GM12874 (cell line): ENCODE results near the gene MAPKAP1.

Experiments
- TF ChIP-seq, protein P1 (sequence below): IDR thresholded peaks from 2 replicates; pipeline ENCODE4 v1.5.1; 2011; ENCODE audit warnings: low read depth, mild to moderate bottlenecking, control low read depth, low read length, moderate library complexity; ENCODE audit not compliant: insufficient read depth

MAPKAP1 gene

GRCh38 chr9:125749287-125749935 is 42.4 kb upstream of the MAPKAP1 start:
- TF ChIP-seq, protein P1, sequence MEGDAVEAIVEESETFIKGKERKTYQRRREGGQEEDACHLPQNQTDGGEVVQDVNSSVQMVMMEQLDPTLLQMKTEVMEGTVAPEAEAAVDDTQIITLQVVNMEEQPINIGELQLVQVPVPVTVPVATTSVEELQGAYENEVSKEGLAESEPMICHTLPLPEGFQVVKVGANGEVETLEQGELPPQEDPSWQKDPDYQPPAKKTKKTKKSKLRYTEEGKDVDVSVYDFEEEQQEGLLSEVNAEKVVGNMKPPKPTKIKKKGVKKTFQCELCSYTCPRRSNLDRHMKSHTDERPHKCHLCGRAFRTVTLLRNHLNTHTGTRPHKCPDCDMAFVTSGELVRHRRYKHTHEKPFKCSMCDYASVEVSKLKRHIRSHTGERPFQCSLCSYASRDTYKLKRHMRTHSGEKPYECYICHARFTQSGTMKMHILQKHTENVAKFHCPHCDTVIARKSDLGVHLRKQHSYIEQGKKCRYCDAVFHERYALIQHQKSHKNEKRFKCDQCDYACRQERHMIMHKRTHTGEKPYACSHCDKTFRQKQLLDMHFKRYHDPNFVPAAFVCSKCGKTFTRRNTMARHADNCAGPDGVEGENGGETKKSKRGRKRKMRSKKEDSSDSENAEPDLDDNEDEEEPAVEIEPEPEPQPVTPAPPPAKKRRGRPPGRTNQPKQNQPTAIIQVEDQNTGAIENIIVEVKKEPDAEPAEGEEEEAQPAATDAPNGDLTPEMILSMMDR, result no peak

DNA sequence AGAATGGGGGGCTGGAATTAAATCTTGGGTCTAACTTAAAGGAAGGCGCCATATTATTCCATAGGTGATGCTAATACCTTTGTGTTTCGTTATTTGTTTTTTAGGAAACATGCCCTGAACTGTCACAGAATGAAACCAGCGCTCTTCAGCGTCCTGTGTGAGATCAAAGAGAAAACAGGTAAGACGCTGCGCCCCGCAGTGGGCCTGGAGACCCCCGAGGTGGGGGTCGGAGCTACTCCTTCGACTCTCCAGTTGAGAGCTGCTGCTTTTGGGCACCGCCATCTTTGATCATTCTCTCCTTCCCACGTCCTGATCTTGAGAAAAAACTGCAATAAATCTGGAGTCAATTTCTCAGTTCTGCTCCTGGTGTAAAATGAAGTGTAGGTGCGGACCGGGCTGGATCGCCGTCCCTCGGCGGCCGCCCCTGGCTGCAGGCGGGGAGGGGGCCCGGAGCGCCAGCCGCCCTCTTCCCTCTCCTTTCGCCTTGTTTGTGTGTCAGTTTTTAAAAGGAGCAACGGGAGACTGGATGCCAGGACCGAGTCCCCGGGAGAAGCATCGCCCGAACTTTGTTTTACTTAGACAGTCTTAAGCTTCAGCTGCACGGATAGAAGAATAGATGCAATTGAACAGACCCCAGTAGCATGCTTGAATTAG is 41.6 kb upstream of the MAPKAP1 start:
- TF ChIP-seq, protein P1, result no peak

DNA sequence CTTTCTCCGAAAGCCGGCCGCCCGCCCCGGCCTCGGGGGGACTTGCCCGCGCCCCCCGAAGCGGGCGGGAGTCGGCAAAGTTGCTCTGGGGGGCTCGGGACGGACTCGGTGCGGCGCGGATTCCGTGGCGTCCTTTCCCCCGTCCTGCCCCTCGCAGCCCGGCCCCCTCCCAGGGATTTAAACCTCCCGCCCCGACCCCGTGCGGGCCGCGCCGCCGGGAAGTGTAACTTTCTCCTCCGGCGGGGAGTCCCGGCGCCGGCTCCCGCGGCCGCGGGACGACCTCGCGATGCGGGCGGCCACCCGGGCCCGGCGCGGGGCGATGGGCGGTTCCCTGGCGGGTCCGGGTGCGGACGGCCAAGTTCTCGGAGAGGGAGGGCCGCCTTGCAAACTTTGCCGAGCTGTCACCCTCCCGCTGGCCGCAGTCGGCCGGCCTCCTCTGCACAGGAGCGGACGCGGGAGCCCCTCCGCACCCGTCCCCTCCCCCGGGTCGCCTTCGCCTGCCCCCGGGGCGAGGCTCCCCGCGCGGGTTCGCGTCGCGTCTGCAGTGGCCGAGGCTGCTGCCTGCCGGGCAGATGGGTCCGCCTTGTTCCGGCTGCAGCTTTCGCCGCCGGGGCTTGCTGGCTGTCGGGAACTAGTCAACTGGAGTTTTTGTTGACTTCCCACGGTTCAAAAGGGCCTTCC is 40.9 kb upstream of the MAPKAP1 start:
- TF ChIP-seq, protein P1, result no peak

GRCh38 chr9:125747053-125747764 is 40.2 kb upstream of the MAPKAP1 start, which contains the start of gene PBX3:
PBX3 (plus strand) TSS chr9:125747373.
- TF ChIP-seq, protein P1, result no peak

DNA sequence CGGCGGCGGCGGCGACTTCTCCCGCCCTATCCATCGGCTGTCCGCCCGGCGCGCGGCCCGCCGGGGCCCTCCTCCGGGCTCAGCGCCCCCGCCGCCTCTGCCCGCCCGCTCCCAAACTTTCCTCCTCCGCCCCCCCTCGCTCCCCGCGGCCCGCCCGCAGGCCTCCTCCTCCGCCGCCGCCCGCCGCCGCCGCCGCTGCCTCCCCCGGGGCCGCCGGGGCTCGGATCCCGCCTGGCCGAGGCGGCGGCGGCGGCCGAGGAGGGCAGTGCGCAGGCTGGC is 39.7 kb upstream of the MAPKAP1 start:
- TF ChIP-seq, protein P1, result no peak

DNA sequence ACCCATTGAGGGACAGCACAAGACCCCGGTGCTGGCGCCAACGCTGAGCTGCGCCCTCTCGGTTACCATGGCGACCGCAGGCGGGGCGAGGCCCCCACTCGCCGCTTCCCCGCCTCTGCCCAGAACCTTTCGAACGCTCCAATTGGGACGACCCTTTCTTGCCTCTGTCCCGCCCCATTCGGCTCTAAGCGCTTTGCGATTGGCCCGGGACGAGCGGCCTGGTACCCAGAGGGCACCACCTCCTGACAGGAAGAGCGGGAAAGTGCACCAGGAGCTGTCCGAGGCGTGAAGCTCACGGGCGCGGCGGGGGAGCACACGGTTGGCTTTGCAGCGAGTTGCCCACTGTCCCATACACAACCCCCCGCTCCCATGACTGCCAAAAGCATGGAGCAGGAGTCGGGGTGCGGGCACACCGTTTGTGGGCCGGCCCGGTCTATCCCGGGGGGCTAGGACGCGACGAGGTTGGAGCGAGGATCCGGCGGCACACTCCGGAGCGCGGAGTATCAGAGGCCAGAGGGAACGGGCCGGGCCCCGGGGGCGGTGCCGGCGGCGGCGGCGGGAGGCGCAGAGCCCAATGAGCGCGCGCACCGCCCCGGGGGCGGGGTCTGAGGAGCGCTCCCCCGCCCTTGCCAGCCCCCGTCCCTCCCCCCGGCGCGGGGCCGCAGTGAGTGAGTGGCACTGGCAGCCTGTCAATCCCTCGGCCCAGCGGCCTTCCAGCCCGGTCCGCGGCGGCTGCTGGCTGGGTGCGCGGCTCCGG is 39.2 kb upstream of the MAPKAP1 start:
- TF ChIP-seq, protein P1, result no peak

DNA sequence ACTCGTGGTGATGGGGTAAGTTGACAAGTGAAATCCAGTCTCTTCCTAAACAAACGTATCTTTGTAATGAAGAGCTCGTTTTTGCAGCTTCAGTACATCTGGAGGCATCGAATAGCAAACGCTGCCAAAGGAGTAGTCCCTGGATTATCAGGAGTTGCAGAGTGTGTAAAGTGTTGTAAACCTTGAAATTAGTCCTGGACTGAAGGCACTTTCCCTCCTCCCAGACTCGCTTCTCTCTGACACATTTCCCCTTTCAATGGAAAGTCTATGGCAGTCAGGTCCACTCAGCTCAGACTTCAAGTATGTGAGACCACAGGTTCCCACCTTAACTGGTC is 38.6 kb upstream of the MAPKAP1 start:
- TF ChIP-seq, protein P1, result no peak
